Measurements from ENCODE around the gene CTSE.

CTSE gene

GRCh38 chr1:206014601-206015000 lies 9.1 kb downstream of the CTSE start:
- no peak for TF ChIP-seq CTCF (conservative IDR thresholded peaks at IDR 0.05)
- no peak overlapping the region for H3K27ac ChIP-seq

GRCh38 chr1:206013026-206013795 lies 10.5 kb downstream of the CTSE start:
- TF ChIP-seq CTCF (conservative IDR thresholded peaks at IDR 0.05): no peak

DNA sequence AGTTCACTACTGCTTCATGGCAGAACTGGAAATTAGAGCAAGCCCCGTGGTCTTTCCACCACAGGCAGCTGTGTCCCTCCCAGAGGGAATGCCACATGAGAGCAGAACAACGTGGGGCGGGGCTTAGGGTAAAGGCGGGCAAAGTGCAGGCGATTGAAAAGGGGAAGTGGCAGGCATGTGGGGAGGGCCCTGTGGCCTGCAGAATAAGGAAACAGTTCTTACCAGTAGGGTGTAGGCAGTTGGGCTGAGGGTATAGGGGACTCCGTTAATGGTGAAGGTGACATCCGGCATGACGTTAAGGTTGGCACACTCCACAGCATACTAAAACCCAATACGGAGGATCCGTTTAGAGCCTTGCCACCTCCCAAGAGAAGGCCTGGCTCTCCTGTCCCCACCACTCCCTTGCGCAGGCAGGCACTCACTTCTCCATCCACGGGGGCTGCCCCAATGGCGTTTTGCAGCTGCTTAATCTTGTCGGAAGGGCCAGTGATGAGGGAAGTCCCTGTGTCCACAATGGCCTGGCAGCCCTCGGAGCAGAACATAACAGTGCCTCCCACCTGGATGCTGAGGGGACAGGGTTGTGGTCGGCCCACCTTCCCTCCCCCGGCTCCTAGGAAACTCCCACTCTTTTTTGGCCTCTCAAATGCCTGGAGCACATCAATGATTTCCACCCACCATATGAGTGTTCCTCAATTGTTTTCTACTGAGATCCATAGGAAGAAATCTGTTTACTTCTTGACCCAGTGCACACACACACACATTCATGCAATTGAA lies 11.4 kb downstream of the CTSE start:
- no peak overlapping the region for H3K27ac ChIP-seq
- TF ChIP-seq CTCF (conservative IDR thresholded peaks at IDR 0.05): no peak

More at GRCh38 chr1:206013026-206013795, 10.5 kb downstream of the CTSE start:
- no peak overlapping the region for H3K27ac ChIP-seq

- no peak overlapping the region for H3K27ac ChIP-seq
- no peak for TF ChIP-seq CTCF (conservative IDR thresholded peaks at IDR 0.05)
Observed at GRCh38 chr1:206011057-206011456, 12.6 kb downstream of the CTSE start.

DNA sequence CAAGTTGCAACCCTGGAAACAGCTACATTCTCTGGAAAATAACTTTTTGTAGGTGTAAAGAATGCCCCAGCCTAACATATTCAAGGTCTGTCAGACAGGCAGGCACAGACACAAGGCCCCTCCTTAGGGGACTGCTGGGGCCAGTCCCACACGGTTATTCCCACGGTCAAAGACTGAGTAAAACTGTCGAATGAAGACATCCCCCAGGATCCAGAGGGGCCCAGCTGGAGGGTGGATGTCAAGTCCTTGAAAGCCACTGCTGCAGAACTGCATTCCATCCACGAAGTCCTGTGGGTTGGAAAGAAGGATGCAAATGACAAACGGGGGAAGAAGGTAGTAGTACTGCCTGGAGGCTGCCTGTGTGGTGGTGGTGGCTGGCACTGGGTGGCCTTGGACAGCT lies 13.6 kb downstream of the CTSE start:
- no peak for TF ChIP-seq CTCF (conservative IDR thresholded peaks at IDR 0.05)
- no peak overlapping the region for H3K27ac ChIP-seq

DNA sequence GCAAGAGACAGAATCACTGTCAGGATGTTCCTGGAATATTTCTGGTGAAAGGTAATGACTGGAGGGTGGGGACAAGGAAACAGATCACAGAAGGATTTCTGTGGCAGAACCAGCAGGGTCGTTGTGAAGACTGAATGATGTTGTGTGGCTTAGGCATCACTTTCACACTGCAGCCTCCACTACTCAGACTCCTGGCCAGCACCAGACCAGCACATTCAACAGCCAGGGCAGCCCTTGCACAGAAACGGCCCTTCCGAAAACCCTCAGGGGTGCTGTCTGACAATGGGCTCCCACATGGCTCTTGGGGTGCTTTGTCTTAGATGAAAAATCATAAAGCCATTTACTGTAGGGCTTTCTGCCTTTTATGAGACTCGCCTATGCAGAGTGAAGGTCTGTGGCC lies 16.7 kb downstream of the CTSE start:
- no peak for TF ChIP-seq CTCF (conservative IDR thresholded peaks at IDR 0.05)
- no peak overlapping the region for H3K27ac ChIP-seq

GRCh38 chr1:206005778-206006180 lies 17.9 kb downstream of the CTSE start:
- H3K27ac ChIP-seq: no peak overlapping the region
- no peak for TF ChIP-seq CTCF (conservative IDR thresholded peaks at IDR 0.05)

Data from VCaP (cell line).